Mesothelial cell of epicardium (in vitro differentiated cells): ENCODE data around the gene ATXN7L3B. TPM values are rescaled to one million over a fixed set of nuclear protein-coding genes. Genes with fewer than 3 reads are reported as not detected.

Source experiments
- DNase-seq, 2 experiments: peaks; one replicate each; pipeline ENCODE4 v3.0.0; 2021; ENCODE audit warnings: low spot score in 2 of 2; ENCODE audit not compliant: unreplicated experiment in 2 of 2
- H3K27ac Mint-ChIP-seq: 2 replicates; pipeline ENCODE4 v1.8.0; 2021; ENCODE audit warnings: mixed read lengths
- H3K27me3 Mint-ChIP-seq: 2 replicates; pipeline ENCODE4 v1.8.0; 2021; ENCODE audit warnings: low read depth, mixed read lengths
- H3K36me3 Mint-ChIP-seq: 2 replicates; pipeline ENCODE4 v1.8.0; 2021; ENCODE audit warnings: mixed read lengths
- H3K4me1 Mint-ChIP-seq: 2 replicates; pipeline ENCODE4 v1.8.0; 2021; ENCODE audit warnings: mixed read lengths
- H3K4me3 Mint-ChIP-seq: 2 replicates; pipeline ENCODE4 v1.8.0; 2021; ENCODE audit warnings: mild to moderate bottlenecking, moderate library complexity, mixed read lengths
- H3K9me3 Mint-ChIP-seq: 2 replicates; pipeline ENCODE4 v1.8.0; 2021; ENCODE audit warnings: mixed read lengths
- CTCF ChIP-seq: fragments of 200-600 bp; sonication (generic); IDR thresholded peaks from one replicate; pipeline ENCODE4 v1.5.0; 2021; ENCODE audit warnings: antibody characterized with exemption; ENCODE audit not compliant: unreplicated experiment
- total RNA-seq: library from RNA; stranded (reverse); gene quantifications from 3 replicates; pipeline ENCODE4 v1.2.1, GENCODE V29; 2021

ATXN7L3B gene
- total RNA-seq, 1 donor from 2014 or later: 73.5 TPM

GRCh38 chr12:74539261-74539660 lies 1.6 kb downstream of the ATXN7L3B start:
- Mint-ChIP-seq H3K27ac (peak overlapping the region; percentile 99), H3K4me3 (peak overlapping the region; percentile 92), H3K4me1 (peaks cover 52% of the 10 kb centered on the region), H3K36me3 (peaks cover 23% of the 10 kb centered on the region), H3K9me3 (no peaks in the 10 kb centered on the region), H3K27me3 (no peaks in the 10 kb centered on the region)
- TF ChIP-seq CTCF: no peak
- DNase-seq: no peak

- Mint-ChIP-seq H3K4me1 (peaks cover 52% of the 10 kb centered on the region), H3K27me3 (no peaks in the 10 kb centered on the region), H3K36me3 (peaks cover 23% of the 10 kb centered on the region), H3K4me3 (peak overlapping the region; percentile 92), H3K27ac (peak overlapping the region; percentile 99), H3K9me3 (no peaks in the 10 kb centered on the region)
- TF ChIP-seq CTCF: no peak
- no peak for DNase-seq
These were observed 2.3 kb downstream of the ATXN7L3B start for GRCh38 chr12:74539765-74540526.

GRCh38 chr12:74541074-74541473 lies 3.4 kb downstream of the ATXN7L3B start:
- no peak for TF ChIP-seq CTCF
- no peak for DNase-seq
- Mint-ChIP-seq H3K9me3 (no peaks in the 10 kb centered on the region), H3K27ac (peak overlapping the region; percentile 43), H3K4me3 (peak overlapping the region; percentile 92), H3K4me1 (peaks cover 52% of the 10 kb centered on the region), H3K27me3 (no peaks in the 10 kb centered on the region), H3K36me3 (peaks cover 23% of the 10 kb centered on the region)

- peaks cover 8% of the 10 kb centered on the region for H3K4me1 Mint-ChIP-seq
- H3K9me3 Mint-ChIP-seq: no peaks in the 10 kb centered on the region
- no peak overlapping the region for H3K27ac Mint-ChIP-seq
- no peak for TF ChIP-seq CTCF
- no peak for DNase-seq
- H3K4me3 Mint-ChIP-seq: no peak overlapping the region
- no peaks in the 10 kb centered on the region for H3K27me3 Mint-ChIP-seq
- H3K36me3 Mint-ChIP-seq: peaks cover 10% of the 10 kb centered on the region
These were observed 9.6 kb downstream of the ATXN7L3B start for GRCh38 chr12:74547249-74547648.

GRCh38 chr12:74551291-74551690 lies 13.7 kb downstream of the ATXN7L3B start:
- TF ChIP-seq CTCF: no peak
- H3K4me1 Mint-ChIP-seq: no peaks in the 10 kb centered on the region
- no peak overlapping the region for H3K27ac Mint-ChIP-seq
- H3K27me3 Mint-ChIP-seq: no peaks in the 10 kb centered on the region
- H3K36me3 Mint-ChIP-seq: peaks cover 7% of the 10 kb centered on the region
- no peak for DNase-seq
- H3K4me3 Mint-ChIP-seq: no peak overlapping the region
- no peaks in the 10 kb centered on the region for H3K9me3 Mint-ChIP-seq

GRCh38 chr12:74552201-74552600 lies 14.6 kb downstream of the ATXN7L3B start:
- DNase-seq: no peak
- Mint-ChIP-seq H3K36me3 (peaks cover under 1% of the 10 kb centered on the region), H3K27ac (no peak overlapping the region), H3K9me3 (no peaks in the 10 kb centered on the region), H3K4me3 (no peak overlapping the region), H3K4me1 (no peaks in the 10 kb centered on the region), H3K27me3 (no peaks in the 10 kb centered on the region)
- no peak for TF ChIP-seq CTCF
